ENCODE results near the gene TSGA10IP.

TSGA10IP gene

GRCh38 chr11:65932558-65932919 is 12.7 kb upstream of the TSGA10IP start:
- Histone ChIP-seq H3K9me3 (ENCODE audit: insufficient read depth, low read depth, low read length) (no peaks in the 10 kb centered on the region), H3K79me2 (ENCODE audit: insufficient read depth, low read length) (no peaks in the 10 kb centered on the region), H3K4me3 (ENCODE audit: low read length, poor library complexity, severe bottlenecking) (no peak overlapping the region), H3K36me3 (ENCODE audit: insufficient read depth, low read length) (no peaks in the 10 kb centered on the region), H3K27me3 (ENCODE audit: insufficient read depth, low read length, poor library complexity, severe bottlenecking) (no peaks in the 10 kb centered on the region), H3K4me1 (ENCODE audit: insufficient read depth, low read length, poor library complexity, severe bottlenecking) (peaks cover 22% of the 10 kb centered on the region), H3K4me2 (ENCODE audit: low read depth, low read length, poor library complexity, severe bottlenecking) (no peak overlapping the region), H2AFZ (ENCODE audit: low read length) (no peak overlapping the region), H3K9ac (ENCODE audit: low read depth, low read length, poor library complexity, severe bottlenecking) (no peak overlapping the region), H3K9me2 (replicated peaks; ENCODE audit: low read depth, low read length) (no peaks in the 10 kb centered on the region), H4K20me1 (ENCODE audit: insufficient read depth, low read length, poor library complexity, severe bottlenecking) (no peaks in the 10 kb centered on the region), H3F3A (ENCODE audit: low read depth) (peaks cover 3% of the 10 kb centered on the region; the same call in 1 of the 2 replicates)
- peak; percentile 30; the same call in 1 of the 2 replicates for TF ChIP-seq CTCF (conservative IDR thresholded peaks at IDR 0.05; ENCODE audit: low read length)
- no peak for TF ChIP-seq EZH2phosphoT487 (IDR thresholded peaks at IDR 0.05; ENCODE audit: borderline replicate concordance)

- Histone ChIP-seq H3K9me3 (ENCODE audit: insufficient read depth, low read depth, low read length) (no peaks in the 10 kb centered on the region), H2AFZ (ENCODE audit: low read length) (no peak overlapping the region), H3K4me2 (ENCODE audit: low read depth, low read length, poor library complexity, severe bottlenecking) (no peak overlapping the region), H3K9ac (ENCODE audit: low read depth, low read length, poor library complexity, severe bottlenecking) (no peak overlapping the region), H3K4me1 (ENCODE audit: insufficient read depth, low read length, poor library complexity, severe bottlenecking) (peaks cover 12% of the 10 kb centered on the region), H3K36me3 (ENCODE audit: insufficient read depth, low read length) (no peaks in the 10 kb centered on the region), H3K27me3 (ENCODE audit: insufficient read depth, low read length, poor library complexity, severe bottlenecking) (no peaks in the 10 kb centered on the region), H4K20me1 (ENCODE audit: insufficient read depth, low read length, poor library complexity, severe bottlenecking) (no peaks in the 10 kb centered on the region), H3K79me2 (ENCODE audit: insufficient read depth, low read length) (no peaks in the 10 kb centered on the region), H3K9me2 (replicated peaks; ENCODE audit: low read depth, low read length) (no peaks in the 10 kb centered on the region), H3K4me3 (ENCODE audit: low read length, poor library complexity, severe bottlenecking) (no peak overlapping the region), H3F3A (ENCODE audit: low read depth) (peaks cover 3% of the 10 kb centered on the region; the same call in 1 of the 2 replicates)
- no peak for TF ChIP-seq CTCF (conservative IDR thresholded peaks at IDR 0.05; ENCODE audit: low read length)
- TF ChIP-seq EZH2phosphoT487 (IDR thresholded peaks at IDR 0.05; ENCODE audit: borderline replicate concordance), result no peak
Measured at GRCh38 chr11:65934014-65934413, 11.3 kb upstream of the TSGA10IP start.

- Histone ChIP-seq H2AFZ (ENCODE audit: low read length) (no peak overlapping the region), H4K20me1 (ENCODE audit: insufficient read depth, low read length, poor library complexity, severe bottlenecking) (no peaks in the 10 kb centered on the region), H3F3A (ENCODE audit: low read depth) (no peaks in the 10 kb centered on the region), H3K9ac (ENCODE audit: low read depth, low read length, poor library complexity, severe bottlenecking) (no peak overlapping the region), H3K4me3 (ENCODE audit: low read length, poor library complexity, severe bottlenecking) (no peak overlapping the region), H3K9me2 (replicated peaks; ENCODE audit: low read depth, low read length) (no peaks in the 10 kb centered on the region), H3K4me1 (ENCODE audit: insufficient read depth, low read length, poor library complexity, severe bottlenecking) (no peaks in the 10 kb centered on the region), H3K27me3 (ENCODE audit: insufficient read depth, low read length, poor library complexity, severe bottlenecking) (no peaks in the 10 kb centered on the region), H3K4me2 (ENCODE audit: low read depth, low read length, poor library complexity, severe bottlenecking) (no peak overlapping the region), H3K36me3 (ENCODE audit: insufficient read depth, low read length) (no peaks in the 10 kb centered on the region), H3K79me2 (ENCODE audit: insufficient read depth, low read length) (no peaks in the 10 kb centered on the region), H3K9me3 (ENCODE audit: insufficient read depth, low read depth, low read length) (no peaks in the 10 kb centered on the region)
- TF ChIP-seq EZH2phosphoT487 (IDR thresholded peaks at IDR 0.05; ENCODE audit: borderline replicate concordance), result no peak
- TF ChIP-seq CTCF (conservative IDR thresholded peaks at IDR 0.05; ENCODE audit: low read length), result no peak
Measured at GRCh38 chr11:65937766-65938165, 7.5 kb upstream of the TSGA10IP start.
